Measurements from ENCODE around the gene TMED8.

Gene TMED8

DNA sequence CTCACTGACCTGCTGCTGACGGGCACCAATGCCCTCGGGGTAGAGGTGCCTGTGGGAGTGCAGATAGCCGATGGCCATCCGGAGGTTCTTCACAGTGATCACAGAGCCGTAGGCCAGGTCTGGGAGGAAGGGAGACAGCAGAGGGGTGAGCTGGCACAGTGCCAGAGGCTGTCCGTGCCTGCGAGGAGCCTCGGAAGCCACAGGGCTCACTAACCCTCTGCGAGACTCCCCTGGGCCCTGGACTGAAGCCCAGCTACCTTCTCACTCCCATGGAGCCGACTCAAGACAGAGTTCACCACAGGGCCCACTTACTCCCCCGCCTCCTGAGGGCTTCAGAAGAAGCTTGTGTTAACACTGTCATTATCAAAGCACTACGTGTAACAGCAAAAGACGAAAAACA, 80.7 kb downstream of the TMED8 start:
- DNase-seq = no peak

DNA sequence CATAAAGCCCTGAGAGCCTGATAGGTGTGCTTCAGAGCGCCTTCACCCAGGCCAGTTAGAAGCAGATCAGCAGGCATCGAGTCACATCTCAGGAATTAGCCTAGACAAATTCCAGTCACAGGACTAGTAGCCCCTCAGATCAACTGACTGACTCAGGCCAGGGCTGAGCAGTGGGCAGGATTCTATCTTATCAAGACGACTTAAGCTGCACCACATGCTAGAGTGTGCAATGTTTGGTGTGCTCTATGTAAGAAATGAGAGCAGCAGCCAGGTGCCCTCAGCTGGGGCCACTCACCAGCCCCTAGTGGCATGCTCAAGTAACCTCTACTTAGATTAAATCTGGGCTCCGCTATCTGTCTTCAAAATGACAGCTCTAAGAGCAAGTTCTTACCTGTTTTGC, 86.2 kb downstream of the TMED8 start:
- DNase-seq = no peak

DNA sequence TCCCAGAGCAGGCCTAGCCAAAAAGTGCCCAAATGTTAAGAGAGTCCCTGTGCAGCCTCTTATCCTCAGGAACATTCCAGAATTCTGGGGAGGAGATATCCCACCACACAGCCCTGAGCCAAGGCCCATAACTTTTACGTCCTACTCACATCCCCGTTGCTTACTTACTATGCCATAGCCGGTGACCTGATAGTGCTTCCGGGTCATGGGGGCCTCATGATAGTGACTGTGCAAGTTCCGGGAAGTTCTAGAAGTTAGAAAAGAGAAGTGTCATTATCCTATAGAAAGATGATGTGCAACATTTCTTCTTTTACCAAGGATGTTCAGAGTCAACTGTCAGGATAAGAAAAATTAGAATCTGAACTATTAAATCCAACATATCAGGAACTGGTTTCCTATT, 90.3 kb downstream of the TMED8 start:
- DNase-seq = no peak
